NCI-H1105 (cell line): ENCODE results near the gene FAM169A.
"Not testable (repeated sequence)": the region's sequence is repeated elsewhere in the genome, so short reads cannot be mapped to it uniquely, and the experiment has no call there.

ENCODE experiments used
- DNase-seq: peaks from one replicate; lab custom pipeline; 2025; lab: John Stamatoyannopoulos, UW

FAM169A gene

GRCh38 chr5:74865804-74866595 is at the start of gene FAM169A:
Gene FAM169A, minus strand, starts transcription at chr5:74866387. Its CDS starts 24,711 bp downstream, at chr5:74841676.
- DNase-seq = peak; percentile 43

- DNase-seq = no peak
These were observed 49.3 kb upstream of the FAM169A start for GRCh38 chr5:74915488-74915887.

- not testable (repeated sequence) for DNase-seq
These were observed 45.2 kb upstream of the FAM169A start for GRCh38 chr5:74911421-74911820.

- not testable (repeated sequence) for DNase-seq
These were observed 43.7 kb upstream of the FAM169A start for GRCh38 chr5:74909888-74910287.

- not testable (repeated sequence) for DNase-seq
These were observed 42.0 kb upstream of the FAM169A start for GRCh38 chr5:74908237-74908636.

- DNase-seq = not testable (repeated sequence)
These were observed 38.5 kb upstream of the FAM169A start for GRCh38 chr5:74904713-74905112.

- peak; percentile 12 for DNase-seq
These were observed 37.1 kb upstream of the FAM169A start for GRCh38 chr5:74903165-74903787.

GRCh38 chr5:74897049-74897448 is 30.9 kb upstream of the FAM169A start:
- DNase-seq = no peak

- peak; percentile 23 for DNase-seq
These were observed 29.7 kb upstream of the FAM169A start for GRCh38 chr5:74895906-74896305.

GRCh38 chr5:74894351-74894750 is 28.2 kb upstream of the FAM169A start:
- DNase-seq = no peak

- no peak for DNase-seq
These were observed 26.7 kb upstream of the FAM169A start for GRCh38 chr5:74892921-74893320.

- no peak for DNase-seq
These were observed 23.4 kb upstream of the FAM169A start for GRCh38 chr5:74889523-74890105.

GRCh38 chr5:74888117-74888516 is 21.9 kb upstream of the FAM169A start:
- DNase-seq = no peak

- DNase-seq = no peak
These were observed 19.0 kb upstream of the FAM169A start for GRCh38 chr5:74885170-74885569.

GRCh38 chr5:74882379-74883134 is 16.4 kb upstream of the FAM169A start:
- DNase-seq = not testable (repeated sequence)

GRCh38 chr5:74877624-74878304 is 11.6 kb upstream of the FAM169A start:
- no peak for DNase-seq

- no peak for DNase-seq
These were observed 10.0 kb upstream of the FAM169A start for GRCh38 chr5:74875994-74876791.

- no peak for DNase-seq
These were observed 7.5 kb upstream of the FAM169A start for GRCh38 chr5:74873525-74874249.

GRCh38 chr5:74870299-74871067 is 4.3 kb upstream of the FAM169A start:
- DNase-seq = no peak
